Astrocyte (in vitro differentiated cells and primary cell): ENCODE measurements around the gene JOSD1.

Experiments
- EZH2 ChIP-seq: IDR thresholded peaks from 2 replicates; pipeline ENCODE4 v1.6.1; 2012; ENCODE audit warnings: mild to moderate bottlenecking, low read length, inconsistent platforms; ENCODE audit not compliant: insufficient read depth
- TF ChIP-seq, protein P1 (sequence below): IDR thresholded peaks from 2 replicates; pipeline ENCODE4 v1.5.1; 2011; ENCODE audit warnings: low read depth, mild to moderate bottlenecking, inconsistent platforms, low read length, moderate library complexity; ENCODE audit not compliant: insufficient read depth

DNA sequence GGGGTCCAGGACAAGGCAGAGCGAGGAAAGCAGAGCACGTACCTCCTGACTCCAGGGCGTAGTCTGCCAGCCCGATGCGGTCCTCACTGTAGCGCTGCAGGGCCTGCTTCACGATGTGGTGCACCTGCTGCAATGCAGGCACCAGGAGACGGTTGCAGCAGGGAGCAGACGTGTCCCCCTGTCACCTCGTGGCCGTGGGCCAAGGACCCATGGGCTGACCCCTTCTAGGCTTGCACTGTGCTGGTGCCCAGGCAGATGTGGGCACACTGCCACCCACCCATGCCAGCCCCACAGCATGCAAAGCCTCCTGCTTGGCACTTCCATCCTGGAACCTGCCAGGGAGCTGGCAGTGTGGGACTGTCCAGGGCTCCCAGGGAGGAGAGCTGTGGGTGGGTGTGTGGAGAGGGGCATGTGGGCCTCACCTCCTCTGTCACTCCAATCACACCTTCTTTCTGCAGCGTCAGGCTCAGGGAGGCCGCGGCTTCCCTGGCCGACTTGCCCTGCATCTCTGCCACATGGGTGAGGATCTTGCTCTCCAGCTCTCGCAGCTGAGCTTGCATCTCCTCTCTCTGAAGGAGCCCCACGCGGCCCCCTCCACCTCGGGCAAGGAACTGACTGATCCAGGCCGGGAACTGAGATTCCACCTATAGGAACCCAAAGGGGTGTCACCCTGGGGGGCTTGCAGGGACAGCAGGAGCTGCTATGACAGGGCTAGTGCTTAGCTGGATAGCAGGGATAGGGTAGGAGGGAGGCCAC is 38.7 kb upstream of the JOSD1 start:
- TF ChIP-seq EZH2, result no peak
- TF ChIP-seq, protein P1, sequence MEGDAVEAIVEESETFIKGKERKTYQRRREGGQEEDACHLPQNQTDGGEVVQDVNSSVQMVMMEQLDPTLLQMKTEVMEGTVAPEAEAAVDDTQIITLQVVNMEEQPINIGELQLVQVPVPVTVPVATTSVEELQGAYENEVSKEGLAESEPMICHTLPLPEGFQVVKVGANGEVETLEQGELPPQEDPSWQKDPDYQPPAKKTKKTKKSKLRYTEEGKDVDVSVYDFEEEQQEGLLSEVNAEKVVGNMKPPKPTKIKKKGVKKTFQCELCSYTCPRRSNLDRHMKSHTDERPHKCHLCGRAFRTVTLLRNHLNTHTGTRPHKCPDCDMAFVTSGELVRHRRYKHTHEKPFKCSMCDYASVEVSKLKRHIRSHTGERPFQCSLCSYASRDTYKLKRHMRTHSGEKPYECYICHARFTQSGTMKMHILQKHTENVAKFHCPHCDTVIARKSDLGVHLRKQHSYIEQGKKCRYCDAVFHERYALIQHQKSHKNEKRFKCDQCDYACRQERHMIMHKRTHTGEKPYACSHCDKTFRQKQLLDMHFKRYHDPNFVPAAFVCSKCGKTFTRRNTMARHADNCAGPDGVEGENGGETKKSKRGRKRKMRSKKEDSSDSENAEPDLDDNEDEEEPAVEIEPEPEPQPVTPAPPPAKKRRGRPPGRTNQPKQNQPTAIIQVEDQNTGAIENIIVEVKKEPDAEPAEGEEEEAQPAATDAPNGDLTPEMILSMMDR, result no peak
